SU-DHL-6 (cell line): ENCODE data around the gene TCAF1.
A peak's percentile ranks its signal among the peaks of the same experiment; 100 is the strongest.
"Not testable (repeated sequence)": the region's sequence is repeated elsewhere in the genome, so short reads cannot be mapped to it uniquely, and the experiment has no call there.

ENCODE experiments used
- H2AFZ ChIP-seq: fragments of 200-600 bp; sonication (generic); 2 replicates; pipeline ENCODE4 v1.6.1; 2014; ENCODE audit warnings: low read depth, mild to moderate bottlenecking, moderate library complexity, mixed read lengths, antibody characterized with exemption, low read length; ENCODE audit not compliant: severe bottlenecking
- H3F3A ChIP-seq: fragments of 200-600 bp; shearing (Covaris generic); 2 replicates; pipeline ENCODE4 v1.6.0; 2016; ENCODE audit warnings: antibody characterized with exemption, mild to moderate bottlenecking; ENCODE audit not compliant: insufficient read depth
- H3K27ac ChIP-seq: fragments of 200-600 bp; sonication (generic); 2 replicates; pipeline ENCODE4 v1.5.1; 2016; ENCODE audit warnings: low read depth, mild to moderate bottlenecking, low read length, moderate library complexity, mixed read lengths
- H3K27me3 ChIP-seq: fragments of 200-600 bp; sonication (generic), shearing (Covaris generic); 2 replicates; pipeline ENCODE4 v1.6.0; 2014; ENCODE audit warnings: mild to moderate bottlenecking, low read length
- H3K36me3 ChIP-seq: fragments of 200-600 bp; sonication (generic); 2 replicates; pipeline ENCODE4 v1.6.1; 2014; ENCODE audit warnings: mild to moderate bottlenecking, low read length, mixed read lengths
- H3K4me2 ChIP-seq: fragments of 300-600, 200-600 bp; shearing (Covaris generic), sonication (generic); 2 replicates; pipeline ENCODE4 v1.6.0; 2014; ENCODE audit warnings: low read length, low read depth, mild to moderate bottlenecking; ENCODE audit not compliant: poor library complexity, severe bottlenecking
- H3K4me3 ChIP-seq: fragments of 200-600 bp; sonication (generic); 2 replicates; pipeline ENCODE4 v1.5.1; 2014; ENCODE audit warnings: antibody characterized with exemption, low read length, mild to moderate bottlenecking, mixed read lengths; ENCODE audit not compliant: insufficient read depth, poor library complexity, severe bottlenecking
- H3K79me2 ChIP-seq: fragments of 200-600 bp; sonication (generic); 2 replicates; pipeline ENCODE4 v1.6.1; 2014; ENCODE audit warnings: mild to moderate bottlenecking, low read length, moderate library complexity; ENCODE audit not compliant: insufficient read depth
- H3K9ac ChIP-seq: fragments of 200-600 bp; sonication (generic); 2 replicates; pipeline ENCODE4 v1.7.0; 2014; ENCODE audit warnings: mild to moderate bottlenecking, low read length
- H3K9me2 ChIP-seq: fragments of 200-600 bp; sonication (generic); replicated peaks from 2 replicates; pipeline ENCODE4 v1.6.1; 2014; ENCODE audit warnings: low read length; ENCODE audit not compliant: insufficient read depth
- H3K9me3 ChIP-seq: fragments of 200-600 bp; sonication (generic); 2 replicates; pipeline ENCODE4 v1.6.1; 2014; ENCODE audit warnings: low read length, mixed read lengths; ENCODE audit not compliant: insufficient read depth
- H4K20me1 ChIP-seq: fragments of 200-600 bp; sonication (generic); 2 replicates; pipeline ENCODE4 v1.6.1; 2014; ENCODE audit warnings: low read depth, mild to moderate bottlenecking, antibody characterized with exemption, low read length, moderate library complexity, mixed read lengths
- EZH2phosphoT487 ChIP-seq: fragments of 200-600 bp; sonication (generic), shearing (Covaris generic); conservative IDR thresholded peaks from 2 replicates; pipeline ENCODE4 v1.6.1; 2018; ENCODE audit warnings: mild to moderate bottlenecking, antibody characterized with exemption, low read length, moderate library complexity, mixed read lengths
- TF ChIP-seq, protein P1 (sequence below): fragments of 200-600 bp; sonication (generic); IDR thresholded peaks from one replicate; pipeline ENCODE4 v1.5.1; 2017; ENCODE audit warnings: antibody characterized with exemption, mild to moderate bottlenecking, low read length, moderate library complexity; ENCODE audit not compliant: insufficient read depth, poor library complexity, severe bottlenecking

TCAF1 gene

DNA sequence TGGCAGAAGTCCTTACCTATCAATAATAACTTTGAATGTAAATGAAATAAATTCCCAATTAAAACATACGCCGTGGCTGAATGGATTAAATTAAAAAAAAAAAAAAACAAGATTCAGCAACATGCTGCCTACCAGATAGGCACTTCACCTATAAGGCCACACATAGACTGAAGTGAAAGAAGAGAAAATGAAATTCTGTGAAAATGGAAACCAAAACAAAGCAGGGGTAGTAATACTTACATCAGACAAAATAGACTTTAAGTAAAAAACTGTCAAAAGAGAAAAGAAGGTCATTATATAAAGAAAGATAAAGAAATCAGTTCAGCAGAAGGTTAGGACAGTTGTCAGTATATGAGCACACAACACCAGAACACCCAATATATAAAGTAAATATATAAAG is 55.3 kb downstream of the TCAF1 start:
- Histone ChIP-seq H3K79me2 (no peaks in the 10 kb centered on the region), H4K20me1 (no peaks in the 10 kb centered on the region), H3K27me3 (no peaks in the 10 kb centered on the region), H2AFZ (no peak overlapping the region), H3K36me3 (no peaks in the 10 kb centered on the region), H3K4me2 (no peak overlapping the region), H3K9me3 (no peaks in the 10 kb centered on the region), H3K9ac (no peak overlapping the region), H3K4me3 (no peak overlapping the region), H3K27ac (no peak overlapping the region), H3K9me2 (no peaks in the 10 kb centered on the region), H3F3A (no peaks in the 10 kb centered on the region)
- TF ChIP-seq, protein P1, sequence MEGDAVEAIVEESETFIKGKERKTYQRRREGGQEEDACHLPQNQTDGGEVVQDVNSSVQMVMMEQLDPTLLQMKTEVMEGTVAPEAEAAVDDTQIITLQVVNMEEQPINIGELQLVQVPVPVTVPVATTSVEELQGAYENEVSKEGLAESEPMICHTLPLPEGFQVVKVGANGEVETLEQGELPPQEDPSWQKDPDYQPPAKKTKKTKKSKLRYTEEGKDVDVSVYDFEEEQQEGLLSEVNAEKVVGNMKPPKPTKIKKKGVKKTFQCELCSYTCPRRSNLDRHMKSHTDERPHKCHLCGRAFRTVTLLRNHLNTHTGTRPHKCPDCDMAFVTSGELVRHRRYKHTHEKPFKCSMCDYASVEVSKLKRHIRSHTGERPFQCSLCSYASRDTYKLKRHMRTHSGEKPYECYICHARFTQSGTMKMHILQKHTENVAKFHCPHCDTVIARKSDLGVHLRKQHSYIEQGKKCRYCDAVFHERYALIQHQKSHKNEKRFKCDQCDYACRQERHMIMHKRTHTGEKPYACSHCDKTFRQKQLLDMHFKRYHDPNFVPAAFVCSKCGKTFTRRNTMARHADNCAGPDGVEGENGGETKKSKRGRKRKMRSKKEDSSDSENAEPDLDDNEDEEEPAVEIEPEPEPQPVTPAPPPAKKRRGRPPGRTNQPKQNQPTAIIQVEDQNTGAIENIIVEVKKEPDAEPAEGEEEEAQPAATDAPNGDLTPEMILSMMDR = no peak
- no peak for TF ChIP-seq EZH2phosphoT487

DNA sequence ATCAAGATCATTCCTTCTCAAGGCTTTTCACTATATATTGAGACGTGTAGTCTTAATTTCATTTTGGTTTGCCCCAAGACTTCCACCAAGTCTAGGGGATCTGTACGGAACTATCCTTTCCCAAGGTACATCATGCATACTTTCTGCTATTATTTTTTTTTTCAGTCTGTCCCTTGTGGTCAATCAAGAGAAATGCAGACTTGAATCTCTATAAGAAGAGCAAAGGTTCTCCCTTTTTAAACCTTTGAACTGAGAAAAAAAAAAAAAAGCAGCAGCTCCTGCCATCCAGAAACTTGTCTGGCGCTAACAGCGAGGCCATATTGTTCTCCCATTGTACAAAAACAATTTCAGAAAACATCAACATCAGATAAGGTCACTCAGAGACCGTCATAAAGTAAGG is 60.3 kb downstream of the TCAF1 start:
- H3K9me2 ChIP-seq = not testable (repeated sequence)

DNA sequence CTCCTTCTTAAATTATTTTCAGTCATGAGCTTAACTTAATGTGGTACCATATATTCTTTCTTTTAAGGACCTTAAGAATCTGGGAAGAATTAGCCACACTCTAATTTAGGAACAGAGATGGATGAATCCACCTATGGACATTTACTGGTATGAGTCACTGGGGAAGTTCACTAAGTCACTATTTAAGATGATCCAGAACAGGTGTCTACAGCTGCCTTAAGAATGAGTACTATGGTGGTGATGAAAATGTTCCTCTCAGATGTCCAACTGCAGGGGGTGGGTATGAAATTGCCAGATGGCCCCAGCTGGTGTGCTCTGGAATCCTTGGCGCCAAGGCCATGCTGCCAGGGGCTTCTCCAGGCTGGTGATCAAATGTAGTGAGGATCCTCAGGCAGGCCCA is 61.9 kb downstream of the TCAF1 start:
- not testable (repeated sequence) for H3K27ac ChIP-seq, H3K79me2 ChIP-seq, H3K9me3 ChIP-seq, H3K27me3 ChIP-seq, H3K36me3 ChIP-seq, H3K4me2 ChIP-seq, H3K9me2 ChIP-seq, H3F3A ChIP-seq, H3K9ac ChIP-seq, H2AFZ ChIP-seq, H4K20me1 ChIP-seq, H3K4me3 ChIP-seq

More for the DNA sequence above, 60.3 kb downstream of the TCAF1 start:
- not testable (repeated sequence) for H3K4me2 ChIP-seq, H3K4me3 ChIP-seq, H3K79me2 ChIP-seq, H3K9ac ChIP-seq, H3K27me3 ChIP-seq, H3F3A ChIP-seq, H3K36me3 ChIP-seq, H3K9me3 ChIP-seq, H4K20me1 ChIP-seq, H2AFZ ChIP-seq, H3K27ac ChIP-seq

DNA sequence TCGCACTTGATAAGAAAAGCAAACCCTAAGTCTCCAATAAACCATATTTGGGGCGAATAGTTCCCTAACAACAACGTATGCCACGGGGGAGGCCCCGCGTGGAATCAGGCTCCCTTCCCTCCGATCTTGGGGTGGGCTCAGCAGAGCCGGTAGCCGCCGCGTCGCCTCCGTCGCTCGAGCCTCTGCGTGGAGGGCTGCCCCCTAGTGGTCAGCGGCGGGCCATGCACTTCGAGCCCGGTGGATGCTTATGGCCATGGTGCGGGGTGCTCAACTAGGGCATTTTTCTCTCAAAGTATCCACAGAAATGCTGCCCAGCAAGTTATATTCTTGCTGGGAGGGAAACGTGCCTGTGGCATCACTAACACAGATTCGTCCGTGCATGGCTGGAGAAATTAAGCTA is 64.8 kb downstream of the TCAF1 start:
- H3K9me2 ChIP-seq, H3K4me3 ChIP-seq, H3K4me2 ChIP-seq, H3K27me3 ChIP-seq, H3K9ac ChIP-seq, H3K36me3 ChIP-seq, H3F3A ChIP-seq, H4K20me1 ChIP-seq, H3K79me2 ChIP-seq, H3K9me3 ChIP-seq, H2AFZ ChIP-seq, H3K27ac ChIP-seq: not testable (repeated sequence)

DNA sequence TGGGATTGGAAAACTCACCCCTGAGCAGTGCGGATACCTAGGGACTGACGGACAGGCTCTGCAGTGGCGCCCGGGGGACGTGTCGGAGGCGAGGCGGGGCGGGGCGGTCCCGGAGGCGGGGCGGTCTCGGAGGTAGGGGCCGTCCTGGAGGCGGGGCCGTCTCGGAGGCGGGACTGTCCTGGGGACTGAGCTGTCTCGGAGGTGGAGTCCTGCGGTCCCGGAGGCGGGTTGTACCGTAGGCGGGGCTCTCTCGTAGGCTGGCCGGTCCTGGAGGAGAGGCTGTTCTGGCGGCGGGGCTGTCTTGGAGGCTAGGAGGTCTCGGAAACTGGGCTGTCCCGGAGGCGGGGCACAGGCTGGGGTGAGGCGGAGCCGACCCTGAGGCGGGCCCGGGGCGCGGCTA is 65.4 kb downstream of the TCAF1 start:
- not testable (repeated sequence) for H2AFZ ChIP-seq, H3K4me2 ChIP-seq, H3K79me2 ChIP-seq, H3F3A ChIP-seq, H3K9ac ChIP-seq, H3K27me3 ChIP-seq, H3K36me3 ChIP-seq, H4K20me1 ChIP-seq, H3K9me3 ChIP-seq, H3K9me2 ChIP-seq, H3K27ac ChIP-seq
- H3K4me3 ChIP-seq = peak overlapping the region; percentile 35

DNA sequence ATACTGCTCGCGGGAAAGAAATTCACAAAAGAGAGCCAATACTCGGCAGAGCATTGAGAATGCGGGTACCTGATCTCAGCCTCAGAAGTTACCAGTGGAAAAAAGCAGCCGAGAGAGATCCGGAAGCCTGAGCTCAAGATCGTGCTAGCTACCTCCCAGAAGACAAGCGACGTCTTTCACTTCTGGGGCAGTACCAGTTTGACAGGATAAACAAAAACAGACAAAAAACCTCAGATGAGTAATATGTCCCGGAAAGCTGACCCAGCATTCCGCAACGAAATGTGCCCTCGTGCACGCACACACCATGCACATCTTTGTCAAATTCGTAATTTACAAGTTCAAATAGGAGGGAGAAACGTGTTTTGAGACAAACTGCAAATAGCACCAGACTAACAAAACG is 65.9 kb downstream of the TCAF1 start:
- H3K4me3 ChIP-seq, H3K27ac ChIP-seq, H3K9me3 ChIP-seq, H3F3A ChIP-seq, H3K9me2 ChIP-seq, H3K9ac ChIP-seq, H3K27me3 ChIP-seq, H3K79me2 ChIP-seq, H2AFZ ChIP-seq, H3K4me2 ChIP-seq, H3K36me3 ChIP-seq, H4K20me1 ChIP-seq: not testable (repeated sequence)

DNA sequence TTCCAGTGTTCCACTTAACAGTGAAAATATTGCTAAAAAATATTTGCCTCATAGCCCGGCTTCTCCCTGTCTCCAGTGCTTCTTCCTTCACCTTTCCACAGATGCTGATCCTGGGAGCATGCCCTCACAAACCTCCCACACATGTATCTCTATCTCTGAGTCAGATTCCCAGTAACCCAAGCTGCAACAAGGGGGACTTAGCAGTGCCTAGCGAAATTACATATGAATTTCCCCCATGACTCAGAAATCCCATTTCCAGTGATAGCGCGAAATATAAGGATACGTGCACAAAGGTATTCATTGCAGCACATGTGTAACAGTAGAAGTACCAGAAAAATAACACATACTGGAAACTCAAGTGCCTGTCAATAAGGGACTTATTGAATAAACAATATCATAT is 75.4 kb downstream of the TCAF1 start:
- not testable (repeated sequence) for H3K27ac ChIP-seq, H3F3A ChIP-seq, H3K9me2 ChIP-seq, H3K36me3 ChIP-seq, H3K4me2 ChIP-seq, H3K4me3 ChIP-seq, H3K27me3 ChIP-seq, H3K79me2 ChIP-seq, H4K20me1 ChIP-seq, H2AFZ ChIP-seq, H3K9ac ChIP-seq, H3K9me3 ChIP-seq
